GM21515 (cell line): ENCODE results near the gene ZNF316.
"Not testable (repeated sequence)": the region's sequence is repeated elsewhere in the genome, so short reads cannot be mapped to it uniquely, and the experiment has no call there.

Experiments
- ATAC-seq: cut with Tn5 transposase; IDR thresholded peaks from one replicate; pipeline ENCODE4 v1.9.1; 2021; ENCODE audit not compliant: unreplicated experiment

Gene ZNF316

DNA sequence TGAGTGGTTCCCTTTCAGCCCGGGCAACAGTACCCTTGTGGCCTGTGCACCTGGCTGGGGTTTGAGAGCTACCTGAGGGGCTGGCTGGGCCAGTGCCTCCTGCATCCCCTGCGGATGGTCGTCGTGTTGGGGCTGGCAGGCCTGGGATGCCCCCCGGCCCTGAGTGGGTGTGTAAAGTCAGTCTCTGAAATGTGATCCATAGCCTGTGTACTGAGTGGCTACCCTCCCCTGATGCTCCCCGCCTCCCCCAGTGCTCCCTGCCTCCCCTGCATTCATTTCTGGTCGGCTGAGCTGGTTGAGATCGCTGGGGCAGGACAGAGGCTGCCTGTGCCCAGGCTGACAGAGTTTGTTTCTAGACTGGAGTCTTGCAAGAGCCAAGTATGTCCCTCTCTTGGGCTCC lies 9.3 kb downstream of the ZNF316 start:
- no peak for ATAC-seq

DNA sequence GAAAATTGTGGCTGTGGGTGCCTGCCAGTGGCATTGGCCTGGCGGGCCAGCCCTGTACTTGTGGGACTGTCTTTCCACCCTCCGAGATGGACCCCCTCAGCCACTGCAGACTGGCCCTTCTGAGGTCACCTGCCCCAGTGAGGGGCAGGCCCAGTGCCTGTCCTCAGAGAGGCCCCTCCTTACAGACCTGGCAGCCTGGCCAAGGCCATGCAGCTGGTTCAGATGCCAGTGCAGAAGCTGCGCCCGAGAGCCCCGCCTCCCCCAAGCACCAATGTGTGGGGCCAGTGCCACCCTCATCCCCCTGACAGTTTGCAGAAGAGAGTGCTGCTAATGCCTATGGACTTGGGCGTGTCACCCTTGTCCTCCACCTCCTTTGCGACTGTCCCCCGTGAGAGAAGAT lies 10.0 kb downstream of the ZNF316 start:
- ATAC-seq = no peak

DNA sequence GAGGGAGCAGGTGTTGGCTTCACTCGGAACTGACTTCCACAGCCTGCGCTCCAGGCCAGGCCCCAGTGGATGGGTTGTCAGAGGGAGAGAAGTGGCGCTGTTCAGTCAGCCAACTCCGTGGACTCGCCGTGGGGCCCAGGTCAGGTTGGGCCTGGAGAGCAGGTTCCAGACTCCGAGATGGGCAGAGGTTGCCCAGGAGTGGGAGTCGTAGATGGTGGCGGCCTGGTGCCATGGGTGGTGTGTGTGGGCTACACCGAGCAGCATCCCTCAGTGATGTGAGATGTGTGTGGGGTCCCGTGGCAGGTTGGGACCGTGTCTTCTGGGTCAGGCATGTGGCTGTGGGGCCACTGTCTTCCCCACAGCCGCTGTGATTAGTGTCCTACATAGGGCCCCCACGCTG lies 10.4 kb downstream of the ZNF316 start:
- no peak for ATAC-seq

DNA sequence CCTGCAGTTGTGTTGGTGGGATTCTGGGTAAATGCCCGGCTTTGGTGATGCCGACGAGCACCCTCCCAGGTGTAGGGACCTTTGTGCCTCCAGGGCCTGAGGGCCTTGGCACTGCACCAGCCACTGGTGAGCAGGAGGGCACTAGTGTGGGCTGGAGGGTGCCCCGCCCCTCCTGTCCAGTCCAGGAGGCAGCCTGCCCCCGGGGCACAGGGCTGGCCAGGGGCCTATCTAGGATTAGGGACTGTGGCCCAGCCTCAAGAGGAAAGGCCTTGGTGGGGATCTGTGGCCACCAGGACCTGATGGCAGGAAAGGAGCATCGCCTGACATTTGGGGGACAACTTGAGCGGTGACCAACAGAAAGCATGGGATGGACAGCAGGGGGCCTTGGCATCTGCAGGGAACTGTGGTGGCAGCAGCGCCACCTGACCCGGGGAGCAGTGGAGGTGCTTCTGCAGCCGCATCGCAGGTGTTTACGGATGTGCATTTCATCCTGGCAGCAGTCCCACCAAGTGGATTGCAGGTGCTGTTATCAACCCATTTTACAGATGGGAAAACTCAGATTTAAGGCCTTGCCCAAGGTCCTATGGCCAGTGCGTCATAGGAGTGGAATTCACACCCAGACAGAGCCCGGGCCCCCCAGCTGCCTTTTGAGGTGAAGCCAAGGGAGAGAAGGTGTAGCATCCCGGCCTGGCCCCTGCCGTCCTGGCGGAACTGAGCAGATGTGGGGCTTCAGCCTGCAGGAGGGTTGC lies 11.1 kb downstream of the ZNF316 start:
- ATAC-seq = no peak

DNA sequence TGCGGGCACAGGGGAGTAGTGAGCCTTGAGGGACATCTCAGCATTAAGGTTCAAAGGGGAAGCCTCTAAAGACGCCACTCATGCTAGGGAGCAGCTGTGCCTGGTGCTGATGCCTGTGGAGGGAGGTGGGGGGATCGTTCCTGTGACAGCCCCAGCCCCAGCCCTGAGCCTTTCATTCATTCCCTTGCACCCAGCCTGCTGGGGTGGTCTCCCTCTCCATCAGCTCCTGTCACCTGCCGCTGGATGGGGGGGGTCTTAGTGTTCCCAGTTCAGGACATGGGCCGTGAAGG lies 11.6 kb downstream of the ZNF316 start:
- no peak for ATAC-seq

DNA sequence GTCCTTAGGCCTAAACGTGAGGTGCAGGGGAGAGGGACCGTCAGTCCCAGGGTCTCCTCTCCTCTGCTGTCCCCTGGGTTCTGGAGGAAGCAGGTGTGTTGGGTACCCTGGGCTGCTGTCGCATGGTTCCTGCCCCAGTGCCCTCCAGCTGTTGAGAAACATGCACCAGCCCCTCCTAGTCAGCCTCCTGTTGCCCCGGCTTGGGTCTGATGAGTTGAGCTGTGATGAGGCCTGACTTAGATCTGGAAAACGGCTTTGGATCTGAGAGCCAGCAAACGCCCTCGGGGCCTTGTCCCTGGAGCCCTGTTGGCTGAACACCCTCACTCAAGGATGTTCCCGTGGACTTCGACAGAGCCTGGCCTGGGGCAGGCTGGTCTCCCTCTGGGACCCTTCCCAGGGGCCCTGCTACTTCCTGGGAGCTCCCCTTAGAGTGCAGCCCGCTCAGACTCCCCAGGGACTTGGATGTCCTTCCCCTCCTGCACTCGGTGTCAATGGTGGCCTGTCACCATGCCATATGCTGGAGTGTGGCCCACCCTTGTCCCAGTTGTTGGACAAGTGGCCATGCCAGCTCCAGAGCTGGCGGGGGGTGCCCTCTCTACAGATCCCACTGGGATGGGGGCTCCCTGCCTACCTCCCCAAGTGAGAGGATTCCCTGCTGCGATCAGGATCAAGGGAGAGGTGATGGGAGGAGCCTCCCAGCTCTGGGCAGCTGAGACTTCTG lies 12.3 kb downstream of the ZNF316 start:
- ATAC-seq = no peak

DNA sequence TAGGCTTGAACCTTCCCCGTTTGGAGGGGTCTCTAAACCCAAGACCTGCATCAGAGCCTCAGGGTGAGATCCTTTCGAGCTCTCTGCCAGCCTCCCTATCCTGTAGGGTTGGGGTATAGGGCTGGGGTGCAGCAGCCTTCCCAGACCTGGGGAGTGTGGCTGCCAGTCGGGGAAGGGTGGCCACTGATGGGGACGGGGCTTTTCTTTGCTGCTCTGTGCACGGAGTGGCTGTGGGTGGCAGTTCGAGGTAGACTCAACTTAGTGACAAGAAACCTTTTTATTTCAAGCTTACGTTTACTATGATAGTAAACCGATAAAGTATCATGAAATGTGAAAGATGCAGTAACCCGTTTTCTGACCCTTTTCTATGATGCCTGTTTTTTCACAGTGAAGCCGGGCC lies 13.0 kb downstream of the ZNF316 start:
- no peak for ATAC-seq

DNA sequence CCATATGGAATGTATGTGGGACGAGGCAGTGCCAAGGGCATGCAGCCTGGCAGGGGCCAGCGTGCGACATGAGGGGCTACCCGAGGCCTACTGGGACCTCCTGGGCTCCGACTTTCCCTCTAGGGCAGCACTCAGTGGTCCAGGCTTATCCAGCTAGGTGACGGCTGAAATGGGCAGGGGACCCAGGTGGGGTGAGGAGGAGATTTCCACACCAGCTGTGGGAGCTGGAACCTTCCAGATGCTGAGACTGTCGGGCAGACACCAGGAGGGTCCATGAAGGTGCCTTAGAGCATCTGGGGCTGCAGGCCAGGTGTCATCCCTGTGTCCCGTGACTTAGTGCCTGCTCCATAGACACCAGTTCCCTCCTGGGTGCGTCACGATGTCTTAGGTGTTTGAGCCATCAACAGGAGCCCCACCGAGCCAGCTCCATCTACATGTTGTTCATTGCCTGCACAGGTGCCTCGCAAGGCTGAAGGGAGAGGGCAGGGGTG lies 13.4 kb downstream of the ZNF316 start:
- ATAC-seq = no peak

DNA sequence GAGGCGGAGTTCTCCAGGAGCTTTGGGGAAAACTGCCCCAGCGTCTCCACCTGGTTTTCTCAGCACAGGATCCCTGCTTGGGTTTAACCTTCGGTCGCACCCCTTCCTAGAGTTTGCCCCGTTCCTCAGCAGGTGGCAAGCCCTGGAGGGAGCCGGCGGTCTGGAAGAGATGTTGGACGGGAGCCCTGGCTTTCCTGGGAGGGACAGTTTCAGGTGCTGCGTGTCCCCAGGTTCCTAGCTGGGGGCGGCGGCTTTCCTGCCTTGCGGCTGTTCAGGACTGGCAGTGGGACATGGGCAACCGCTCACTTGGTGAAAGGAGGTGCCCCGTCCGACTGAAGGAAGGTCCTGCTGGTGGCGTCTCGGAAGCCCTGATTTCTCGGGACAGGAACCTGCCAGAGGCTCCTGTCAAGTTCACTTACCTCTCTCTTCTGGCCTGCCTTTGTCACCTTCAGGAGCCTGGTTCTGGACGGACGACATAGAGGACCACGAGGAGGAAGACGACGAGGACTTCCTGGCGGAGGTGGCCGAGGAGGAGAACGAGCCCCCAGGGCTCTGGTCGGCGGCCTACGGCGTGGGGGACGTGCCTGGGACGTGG lies 14.8 kb downstream of the ZNF316 start:
- ATAC-seq = no peak

DNA sequence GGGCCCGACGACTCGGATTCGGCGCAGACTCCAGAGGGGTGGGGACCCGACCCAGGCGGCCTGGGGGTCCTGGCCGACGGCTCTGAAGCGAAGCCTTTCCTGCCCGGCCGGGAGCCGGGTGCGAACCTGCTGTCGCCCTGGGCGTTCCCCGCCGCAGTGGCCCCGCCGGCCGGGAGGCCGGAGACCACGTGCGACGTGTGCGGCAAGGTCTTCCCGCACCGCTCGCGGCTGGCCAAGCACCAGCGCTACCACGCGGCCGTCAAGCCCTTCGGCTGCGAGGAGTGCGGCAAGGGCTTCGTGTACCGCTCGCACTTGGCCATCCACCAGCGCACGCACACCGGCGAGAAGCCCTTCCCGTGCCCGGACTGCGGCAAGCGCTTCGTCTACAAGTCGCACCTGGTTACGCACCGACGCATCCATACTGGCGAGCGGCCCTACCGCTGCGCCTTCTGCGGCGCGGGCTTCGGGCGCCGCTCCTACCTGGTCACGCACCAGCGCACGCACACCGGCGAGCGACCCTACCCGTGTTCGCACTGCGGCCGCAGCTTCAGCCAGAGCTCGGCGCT lies 15.4 kb downstream of the ZNF316 start:
- ATAC-seq = no peak

DNA sequence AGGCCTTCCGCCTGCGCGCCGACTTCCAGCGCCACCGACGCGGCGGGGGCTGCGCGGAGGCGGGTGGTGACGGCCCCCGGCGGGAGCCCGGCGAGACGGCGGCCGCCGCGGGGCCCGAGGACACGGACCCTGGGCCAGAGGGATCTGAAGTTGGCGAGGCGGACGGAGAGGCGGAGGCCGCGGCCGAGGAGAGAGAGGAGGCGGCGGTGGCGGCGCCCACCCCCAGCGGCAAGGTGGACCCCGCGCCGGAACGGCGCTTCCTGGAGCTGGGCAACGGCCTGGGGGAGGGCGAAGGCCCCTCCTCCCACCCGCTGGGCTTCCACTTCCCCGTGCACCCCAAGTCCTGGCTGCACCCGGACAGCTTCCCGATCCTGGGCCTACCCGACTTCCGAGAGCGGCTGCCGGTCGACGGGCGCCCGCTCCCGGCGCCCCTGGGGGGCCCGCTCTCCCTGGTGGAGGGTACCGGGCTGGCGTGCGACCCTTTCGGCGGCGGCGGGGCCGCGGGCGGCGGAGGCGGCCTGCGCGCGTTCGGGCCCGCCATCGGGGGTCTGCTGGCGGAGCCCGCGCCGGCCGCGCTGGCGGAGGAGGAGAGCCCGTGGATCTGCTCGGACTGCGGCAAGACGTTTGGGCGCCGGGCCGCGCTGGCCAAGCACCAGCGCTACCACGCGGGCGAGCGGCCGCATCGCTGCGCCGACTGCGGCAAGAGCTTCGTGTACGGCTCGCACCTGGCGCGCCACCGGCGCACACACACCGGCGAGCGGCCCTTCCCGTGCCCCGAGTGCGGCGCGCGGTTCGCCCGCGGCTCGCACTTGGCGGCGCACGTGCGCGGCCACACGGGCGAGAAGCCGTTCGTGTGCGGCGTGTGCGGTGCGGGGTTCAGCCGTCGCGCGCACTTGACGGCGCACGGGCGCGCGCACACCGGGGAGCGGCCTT lies 16.2 kb downstream of the ZNF316 start:
- no peak for ATAC-seq

DNA sequence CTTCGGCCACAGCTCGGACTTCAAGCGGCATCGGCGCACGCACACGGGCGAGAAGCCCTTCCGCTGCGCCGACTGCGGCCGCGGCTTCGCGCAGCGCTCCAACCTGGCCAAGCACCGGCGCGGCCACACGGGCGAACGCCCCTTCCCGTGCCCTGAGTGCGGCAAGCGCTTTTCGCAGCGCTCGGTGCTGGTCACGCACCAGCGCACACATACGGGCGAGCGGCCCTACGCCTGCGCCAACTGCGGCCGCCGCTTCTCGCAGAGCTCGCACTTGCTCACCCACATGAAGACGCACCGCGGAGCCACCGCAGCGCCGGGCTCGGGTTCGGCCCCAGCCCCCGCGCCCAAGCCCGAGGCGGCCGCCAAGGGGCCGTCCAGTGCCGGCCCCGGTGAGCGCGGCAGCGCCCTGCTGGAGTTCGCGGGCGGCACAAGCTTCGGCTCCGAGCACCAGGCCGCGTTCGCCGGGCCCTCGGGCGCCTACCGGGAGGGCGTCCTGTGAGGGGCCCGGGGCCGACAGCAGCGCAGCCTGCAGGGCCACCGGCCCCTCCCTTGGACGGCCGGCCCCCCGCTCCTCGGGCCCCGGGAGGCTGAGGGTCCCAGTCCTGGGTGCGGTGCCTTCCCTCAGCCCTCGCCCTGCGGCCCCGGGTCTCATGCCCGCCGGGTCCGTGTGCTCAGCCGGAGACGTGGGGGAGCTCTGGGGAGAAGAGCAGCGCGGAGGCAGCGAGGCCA lies 17.2 kb downstream of the ZNF316 start:
- ATAC-seq = no peak

DNA sequence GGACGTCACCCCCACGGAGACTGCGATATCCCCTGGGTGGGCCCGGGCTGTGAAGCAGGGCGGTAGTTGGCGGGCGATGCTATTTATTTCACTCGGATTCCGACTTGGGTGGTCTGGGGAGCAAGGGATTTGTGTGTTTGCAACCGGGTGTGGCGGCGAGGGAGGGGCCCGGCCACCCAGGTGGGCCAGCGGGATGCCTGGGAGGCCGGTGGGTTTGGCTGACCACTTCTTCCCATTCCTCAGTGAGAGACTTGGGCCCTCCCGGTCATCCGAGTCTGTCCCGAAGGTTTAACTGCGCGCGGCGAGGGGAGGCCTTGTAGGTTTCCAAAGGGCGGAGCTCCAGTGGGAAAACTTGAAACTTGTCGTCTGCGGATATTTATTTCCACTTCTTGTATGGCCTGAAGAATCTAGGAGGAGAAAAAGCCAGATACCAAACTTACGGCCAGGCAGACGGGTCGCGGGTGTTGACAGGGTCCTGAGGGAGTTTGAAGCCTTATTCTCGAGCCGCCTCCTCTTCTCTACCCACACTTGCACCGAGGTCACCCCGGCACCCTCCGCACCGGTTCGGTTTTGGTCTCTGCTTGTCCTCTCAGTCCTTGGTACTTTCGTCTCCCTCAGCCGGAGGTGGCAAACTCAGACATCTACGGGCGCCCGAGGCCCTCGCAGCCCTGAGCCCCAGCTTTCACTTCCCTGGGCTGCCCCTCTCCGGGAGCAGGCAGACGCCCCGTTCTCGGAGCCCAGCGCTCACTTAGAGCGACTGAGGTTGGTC lies 17.9 kb downstream of the ZNF316 start:
- ATAC-seq = no peak

DNA sequence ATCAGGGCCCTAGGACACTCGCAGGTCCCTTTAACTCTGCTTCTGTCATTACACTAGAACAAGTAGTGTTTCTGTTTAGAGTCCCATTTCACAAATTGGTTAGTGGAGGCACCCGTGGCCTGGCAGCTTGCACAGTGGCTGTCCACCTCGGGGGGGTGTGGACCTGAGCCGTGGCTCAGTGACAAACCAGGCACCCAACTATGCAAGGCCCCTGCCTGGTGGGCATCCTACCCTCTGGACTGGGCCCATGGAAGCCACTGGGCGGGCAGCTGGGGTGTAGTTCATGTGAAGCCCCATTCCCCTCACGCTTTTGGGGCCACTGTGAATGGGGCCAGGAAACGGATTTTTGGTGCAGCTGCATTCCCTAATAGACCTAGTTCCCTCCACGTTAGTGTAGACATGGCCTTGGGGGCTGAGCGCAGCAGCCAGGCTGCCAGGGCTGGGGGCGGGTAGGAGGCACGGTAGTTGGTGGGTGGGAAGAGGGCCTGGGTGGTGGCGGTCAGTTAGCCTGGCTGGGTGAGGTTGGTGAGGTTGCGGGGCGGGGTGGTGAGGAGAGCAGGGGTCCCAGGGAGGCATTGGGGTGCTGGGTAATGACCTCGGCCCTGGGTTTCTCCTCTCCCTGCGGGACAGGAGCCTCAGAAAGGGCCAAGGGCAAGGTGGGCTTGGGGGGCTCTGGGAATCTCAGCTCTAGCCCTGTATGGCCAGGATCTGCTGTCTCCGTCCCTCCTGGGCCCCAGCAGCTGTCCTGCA lies 18.7 kb downstream of the ZNF316 start:
- no peak for ATAC-seq

DNA sequence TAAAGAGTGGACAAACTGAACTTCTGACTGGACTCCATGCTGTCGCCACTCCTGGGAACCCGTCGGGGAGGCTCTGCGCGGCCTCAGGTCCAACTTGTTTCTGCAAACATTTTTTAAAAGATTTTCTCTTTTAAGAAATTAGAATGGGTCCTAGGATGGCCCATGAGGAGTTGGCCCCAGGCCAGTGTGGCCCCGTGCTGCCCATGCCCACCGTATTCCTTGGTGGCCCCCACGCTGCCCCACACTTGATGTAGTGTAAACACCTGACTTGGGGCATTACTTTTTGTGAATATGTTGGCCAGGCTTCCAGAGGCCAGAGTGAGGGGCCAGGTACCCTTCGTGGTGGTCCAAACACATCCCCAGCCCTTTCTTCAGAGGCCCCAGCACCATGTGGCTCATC lies 19.3 kb downstream of the ZNF316 start:
- ATAC-seq = no peak

DNA sequence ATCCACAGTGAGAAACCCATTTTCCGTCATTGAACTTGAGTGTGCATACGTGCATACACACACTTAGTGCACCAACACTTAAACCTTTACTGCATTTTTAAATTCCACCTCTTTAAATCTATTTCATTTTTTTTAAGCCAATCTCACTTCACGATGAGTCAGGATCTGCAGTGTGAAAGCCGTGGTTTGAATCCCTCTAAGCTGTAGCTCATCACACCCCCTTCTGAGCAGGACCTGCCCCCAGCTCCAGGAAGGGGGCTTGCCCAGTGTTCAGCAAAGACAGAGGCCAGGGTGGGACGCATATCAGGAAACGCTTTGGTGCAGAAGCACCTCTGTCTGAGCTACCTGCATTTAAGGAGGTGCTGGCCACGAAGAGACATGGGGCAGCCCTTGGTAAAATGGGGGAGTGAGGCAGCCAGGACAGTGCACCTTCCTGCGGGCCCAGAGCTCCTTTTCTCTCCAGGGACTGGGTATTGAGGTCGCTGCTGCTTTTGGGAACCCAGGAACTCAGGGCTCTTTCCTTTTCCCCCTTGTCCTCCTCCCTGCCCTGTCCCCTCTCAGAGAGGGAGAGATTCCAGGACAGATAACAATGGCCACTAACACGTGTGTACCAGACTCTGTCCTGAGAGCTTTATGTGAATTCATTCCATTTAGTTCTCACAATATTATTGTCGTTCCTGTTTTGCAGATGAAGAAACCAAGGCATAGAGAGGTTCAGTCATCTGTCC lies 21.7 kb downstream of the ZNF316 start:
- no peak for ATAC-seq

DNA sequence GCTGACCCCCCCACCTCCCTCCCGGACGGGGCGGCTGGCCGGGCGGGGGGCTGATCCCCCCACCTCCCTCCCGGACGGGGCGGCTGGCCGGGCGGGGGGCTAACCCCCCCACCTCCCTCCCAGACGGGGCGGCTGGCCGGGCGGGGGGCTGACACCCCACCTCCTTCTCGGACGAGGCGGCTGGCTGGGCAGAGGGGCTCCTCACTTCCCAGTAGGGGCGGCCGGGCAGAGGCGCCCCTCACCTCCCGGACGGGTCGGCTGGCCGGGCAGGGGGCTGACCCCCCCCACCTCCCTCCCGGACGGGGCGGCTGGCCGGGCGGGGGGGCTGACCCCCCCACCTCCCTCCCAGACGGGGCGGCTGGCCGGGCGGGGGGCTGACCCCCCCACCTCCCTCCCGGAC lies 33.7 kb downstream of the ZNF316 start:
- not testable (repeated sequence) for ATAC-seq

DNA sequence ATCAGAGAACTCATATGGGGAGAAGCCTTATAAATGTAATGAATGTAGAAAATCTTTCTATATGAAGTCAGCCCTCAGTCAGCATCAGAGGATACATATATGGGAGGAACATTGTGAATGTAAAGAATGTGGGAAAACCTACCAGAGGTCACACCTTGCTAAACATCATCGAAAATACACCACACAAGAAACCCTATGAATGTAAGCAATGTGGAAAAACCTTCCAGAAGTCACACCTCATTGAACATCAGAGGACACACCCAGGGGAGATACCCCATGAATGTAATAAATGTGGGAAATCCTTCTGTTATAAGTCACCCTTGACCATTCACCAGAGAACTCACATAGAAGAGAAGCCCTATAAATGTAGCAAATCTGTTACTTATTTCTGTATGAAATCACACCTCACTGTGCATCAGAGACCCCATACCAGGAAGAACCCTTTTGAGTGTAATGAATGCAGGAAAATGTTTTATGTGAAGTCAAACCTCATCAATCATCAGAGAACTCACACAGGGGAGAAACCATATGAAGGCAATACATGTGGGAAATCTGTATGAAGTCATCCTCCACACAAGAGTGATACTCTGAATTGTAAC lies 38.8 kb downstream of the ZNF316 start:
- no peak for ATAC-seq
